ENCODE measurements around the gene RC3H1.
"Not testable (repeated sequence)": the region's sequence is repeated elsewhere in the genome, so short reads cannot be mapped to it uniquely, and the experiment has no call there.

Gene RC3H1

GRCh38 chr1:174022080-174022975 is at the start of gene RC3H1:
RC3H1 (minus strand) TSS chr1:174022357; CDS start chr1:173992985, 29,372 bp downstream.
- peak; percentile 91 for DNase-seq

- no peak for DNase-seq
Observed at GRCh38 chr1:174070614-174071013, 48.5 kb upstream of the RC3H1 start.

GRCh38 chr1:174068000-174068399 is 45.8 kb upstream of the RC3H1 start:
- DNase-seq: no peak

GRCh38 chr1:174060090-174060489 is 37.9 kb upstream of the RC3H1 start:
- peak; percentile 59 for DNase-seq

GRCh38 chr1:174058624-174059023 is 36.5 kb upstream of the RC3H1 start:
- DNase-seq: peak; percentile 66

- DNase-seq: not testable (repeated sequence)
Observed at GRCh38 chr1:174056609-174057008, 34.5 kb upstream of the RC3H1 start.

GRCh38 chr1:174055797-174056196 is 33.6 kb upstream of the RC3H1 start:
- not testable (repeated sequence) for DNase-seq

GRCh38 chr1:174053826-174054225 is 31.7 kb upstream of the RC3H1 start:
- no peak for DNase-seq

- DNase-seq: no peak
Observed at GRCh38 chr1:174052621-174053020, 30.5 kb upstream of the RC3H1 start.

GRCh38 chr1:174051956-174052355 is 29.8 kb upstream of the RC3H1 start:
- peak; percentile 16 for DNase-seq

GRCh38 chr1:174049514-174049913 is 27.4 kb upstream of the RC3H1 start:
- no peak for DNase-seq

GRCh38 chr1:174044418-174045222 is 22.5 kb upstream of the RC3H1 start:
- no peak for DNase-seq

- not testable (repeated sequence) for DNase-seq
Observed at GRCh38 chr1:174042509-174042908, 20.4 kb upstream of the RC3H1 start.

- DNase-seq: no peak
Observed at GRCh38 chr1:174041369-174041768, 19.2 kb upstream of the RC3H1 start.

- DNase-seq: peak; percentile 81
Observed at GRCh38 chr1:174040387-174040786, 18.2 kb upstream of the RC3H1 start.

- peak; percentile 31 for DNase-seq
Observed at GRCh38 chr1:174039027-174039426, 16.9 kb upstream of the RC3H1 start.

GRCh38 chr1:174036798-174037197 is 14.6 kb upstream of the RC3H1 start:
- DNase-seq: no peak

- DNase-seq: no peak
Observed at GRCh38 chr1:174036204-174036603, 14.0 kb upstream of the RC3H1 start.

GRCh38 chr1:174032671-174033222 is 10.6 kb upstream of the RC3H1 start:
- no peak for DNase-seq

GRCh38 chr1:174031099-174031498 is 8.9 kb upstream of the RC3H1 start:
- DNase-seq: no peak

- no peak for DNase-seq
Observed at GRCh38 chr1:174028495-174028894, 6.3 kb upstream of the RC3H1 start.

GRCh38 chr1:174023440-174023839 is 1.3 kb upstream of the RC3H1 start:
- DNase-seq: peak; percentile 50

- no peak for DNase-seq
Observed at GRCh38 chr1:174022976-174023277, 770 bp upstream of the RC3H1 start.

All from fibroblast of skin of right biceps (primary cell).